Ascending aorta (tissue), 2 donors: ENCODE measurements around the gene CNDP2. TPM values are rescaled to one million over a fixed set of nuclear protein-coding genes. Genes with fewer than 3 reads are reported as not detected.

Source experiments
- DNase-seq, 2 donors: peaks; one replicate each; pipeline ENCODE4 v3.0.0-alpha.2; 2019; ENCODE audit warnings: low spot score in 2 of 2
- H3K27ac ChIP-seq, 2 donors: fragments of 200-600 bp; sonication (generic); one replicate each; pipeline ENCODE4 v1.5.1; 2016 to 2017; ENCODE audit warnings: mild to moderate bottlenecking in 1 of 2
- H3K27me3 ChIP-seq: fragments of 200-600 bp; sonication (generic); one replicate; pipeline ENCODE4 v1.5.1; 2017
- H3K36me3 ChIP-seq, 2 donors: fragments of 200-600 bp; sonication (generic); one replicate each; pipeline ENCODE4 v1.5.1; 2016
- H3K4me1 ChIP-seq, 2 donors: fragments of 200-600 bp; sonication (generic); one replicate each; pipeline ENCODE4 v1.5.1; 2016 to 2017; ENCODE audit warnings: mild to moderate bottlenecking in 1 of 2
- H3K4me3 ChIP-seq, 2 donors: fragments of 200-600 bp; sonication (generic); one replicate each; pipeline ENCODE4 v1.5.1; 2016 to 2017; ENCODE audit warnings: mild to moderate bottlenecking in 1 of 2
- H3K9me3 ChIP-seq, 2 donors: fragments of 200-600 bp; sonication (generic); one replicate each; pipeline ENCODE4 v1.5.1; 2016
- intact Hi-C: fragments of 100-400 bp; cut with DNase I; formaldehyde crosslinking; loops from one replicate; pipeline ENCODE4 v1.15.1; 2023
- total RNA-seq: library from RNA; depleted of rRNA; stranded (reverse); fragments of >200 nt; gene quantifications from one replicate; pipeline ENCODE4 v1.1.0, GENCODE V29; 2016
- TF ChIP-seq, protein P1 (sequence below), 3 experiments: fragments of 200-600 bp in 2 of 3; fragments of 450-650 bp in 1 of 3; sonication (generic) in 2 of 3; IDR thresholded peaks; one replicate each; pipeline ENCODE4 v1.5.1; 2016 to 2019; ENCODE audit warnings: antibody characterized with exemption in 3 of 3, mild to moderate bottlenecking in 1 of 3, moderate library complexity in 1 of 3

Gene CNDP2
- total RNA-seq, 1 donor from 2014 or later: 33.5 TPM

- Histone ChIP-seq H3K27me3 (no peaks in the 10 kb centered on the region), H3K9me3 (no peaks in the 10 kb centered on the region), H3K36me3 (peaks cover 59 to 92% of the 10 kb centered on the region in 2 donors), H3K4me3 (no peak overlapping the region), H3K27ac (no peak overlapping the region), H3K4me1 (no peaks in the 10 kb centered on the region)
- TF ChIP-seq, protein P1, sequence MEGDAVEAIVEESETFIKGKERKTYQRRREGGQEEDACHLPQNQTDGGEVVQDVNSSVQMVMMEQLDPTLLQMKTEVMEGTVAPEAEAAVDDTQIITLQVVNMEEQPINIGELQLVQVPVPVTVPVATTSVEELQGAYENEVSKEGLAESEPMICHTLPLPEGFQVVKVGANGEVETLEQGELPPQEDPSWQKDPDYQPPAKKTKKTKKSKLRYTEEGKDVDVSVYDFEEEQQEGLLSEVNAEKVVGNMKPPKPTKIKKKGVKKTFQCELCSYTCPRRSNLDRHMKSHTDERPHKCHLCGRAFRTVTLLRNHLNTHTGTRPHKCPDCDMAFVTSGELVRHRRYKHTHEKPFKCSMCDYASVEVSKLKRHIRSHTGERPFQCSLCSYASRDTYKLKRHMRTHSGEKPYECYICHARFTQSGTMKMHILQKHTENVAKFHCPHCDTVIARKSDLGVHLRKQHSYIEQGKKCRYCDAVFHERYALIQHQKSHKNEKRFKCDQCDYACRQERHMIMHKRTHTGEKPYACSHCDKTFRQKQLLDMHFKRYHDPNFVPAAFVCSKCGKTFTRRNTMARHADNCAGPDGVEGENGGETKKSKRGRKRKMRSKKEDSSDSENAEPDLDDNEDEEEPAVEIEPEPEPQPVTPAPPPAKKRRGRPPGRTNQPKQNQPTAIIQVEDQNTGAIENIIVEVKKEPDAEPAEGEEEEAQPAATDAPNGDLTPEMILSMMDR (IDR thresholded peaks at IDR 0.05): no peak
- peak in 1 of 2 donors; percentile 53 for DNase-seq
- intact Hi-C loops: no loop called here
Measured at GRCh38 chr18:74514860-74515495, 18.8 kb downstream of the CNDP2 start.

DNA sequence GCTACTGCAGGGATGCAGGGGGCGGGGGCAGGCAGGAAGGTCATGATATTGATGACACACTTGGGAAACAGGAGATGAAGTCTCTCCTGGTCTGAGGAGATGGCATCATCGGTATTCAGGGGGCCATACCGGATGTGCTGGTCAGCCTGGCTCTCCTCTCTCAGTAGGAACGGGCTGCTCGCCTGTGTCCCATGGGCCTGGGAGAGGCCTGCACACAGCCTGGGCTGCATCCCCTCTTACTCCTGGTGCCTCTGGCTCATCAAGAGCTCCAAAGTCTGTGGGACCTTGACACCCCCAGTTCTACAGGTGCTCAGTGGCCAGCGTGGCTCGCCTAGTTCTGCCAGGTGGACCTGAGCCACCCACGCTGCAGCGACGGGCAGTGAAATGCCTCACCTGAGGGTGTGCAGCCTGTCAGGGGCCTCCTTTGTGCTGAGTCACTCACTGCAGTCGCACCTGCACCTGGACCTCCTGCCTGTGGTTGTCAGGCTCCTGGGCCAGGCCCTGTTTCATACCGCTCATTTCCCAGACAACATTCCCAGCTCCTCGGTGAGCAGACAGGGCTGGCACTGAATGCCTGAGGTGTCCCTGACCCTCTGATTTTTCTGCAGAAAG is 19.6 kb downstream of the CNDP2 start:
- H3K36me3 ChIP-seq: peaks cover 59 to 92% of the 10 kb centered on the region in 2 donors
- no peaks in the 10 kb centered on the region for H3K4me1 ChIP-seq
- peak in 1 of 2 donors; percentile 50 for DNase-seq
- TF ChIP-seq, protein P1 (IDR thresholded peaks at IDR 0.05): no peak
- no peak overlapping the region for H3K27ac ChIP-seq
- H3K9me3 ChIP-seq: no peaks in the 10 kb centered on the region
- H3K27me3 ChIP-seq: no peaks in the 10 kb centered on the region
- intact Hi-C loops: no loop called here
- no peak overlapping the region for H3K4me3 ChIP-seq

GRCh38 chr18:74516271-74517235 is 20.4 kb downstream of the CNDP2 start:
- DNase-seq: peak in 1 of 2 donors; percentile 46
- TF ChIP-seq, protein P1 (IDR thresholded peaks at IDR 0.05): no peak
- Histone ChIP-seq H3K27me3 (no peaks in the 10 kb centered on the region), H3K4me3 (no peak overlapping the region), H3K4me1 (no peaks in the 10 kb centered on the region), H3K36me3 (peaks cover 59 to 93% of the 10 kb centered on the region in 2 donors), H3K9me3 (no peaks in the 10 kb centered on the region), H3K27ac (no peak overlapping the region)
- intact Hi-C loops: no loop called here

DNA sequence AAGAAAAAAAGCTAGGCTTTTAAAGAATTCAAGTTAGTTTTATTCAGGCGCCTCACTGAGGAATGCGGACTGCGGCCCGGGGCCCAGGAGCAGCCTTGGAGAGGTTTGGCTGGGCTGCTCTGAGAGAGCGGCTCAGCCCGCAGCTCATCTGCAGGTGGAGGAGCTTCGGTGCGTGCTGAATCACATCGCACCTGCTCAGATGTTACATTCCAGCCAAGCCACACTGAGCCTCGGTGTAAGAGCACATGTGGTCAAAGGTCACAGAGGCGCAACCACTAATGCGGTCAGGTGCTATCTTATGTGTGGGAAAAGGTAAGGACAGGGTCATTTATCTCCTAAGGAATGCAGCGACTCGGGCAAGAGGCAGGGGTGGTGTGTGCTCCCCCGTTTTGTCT is 21.1 kb downstream of the CNDP2 start:
- H3K36me3 ChIP-seq: peaks cover 56 to 88% of the 10 kb centered on the region in 2 donors
- TF ChIP-seq, protein P1 (IDR thresholded peaks at IDR 0.05): no peak
- no peak overlapping the region for H3K27ac ChIP-seq
- intact Hi-C loops: no loop called here
- H3K4me1 ChIP-seq: no peaks in the 10 kb centered on the region
- H3K9me3 ChIP-seq: no peaks in the 10 kb centered on the region
- H3K27me3 ChIP-seq: no peaks in the 10 kb centered on the region
- H3K4me3 ChIP-seq: no peak overlapping the region
- peak in 1 of 2 donors; percentile 24 for DNase-seq

DNA sequence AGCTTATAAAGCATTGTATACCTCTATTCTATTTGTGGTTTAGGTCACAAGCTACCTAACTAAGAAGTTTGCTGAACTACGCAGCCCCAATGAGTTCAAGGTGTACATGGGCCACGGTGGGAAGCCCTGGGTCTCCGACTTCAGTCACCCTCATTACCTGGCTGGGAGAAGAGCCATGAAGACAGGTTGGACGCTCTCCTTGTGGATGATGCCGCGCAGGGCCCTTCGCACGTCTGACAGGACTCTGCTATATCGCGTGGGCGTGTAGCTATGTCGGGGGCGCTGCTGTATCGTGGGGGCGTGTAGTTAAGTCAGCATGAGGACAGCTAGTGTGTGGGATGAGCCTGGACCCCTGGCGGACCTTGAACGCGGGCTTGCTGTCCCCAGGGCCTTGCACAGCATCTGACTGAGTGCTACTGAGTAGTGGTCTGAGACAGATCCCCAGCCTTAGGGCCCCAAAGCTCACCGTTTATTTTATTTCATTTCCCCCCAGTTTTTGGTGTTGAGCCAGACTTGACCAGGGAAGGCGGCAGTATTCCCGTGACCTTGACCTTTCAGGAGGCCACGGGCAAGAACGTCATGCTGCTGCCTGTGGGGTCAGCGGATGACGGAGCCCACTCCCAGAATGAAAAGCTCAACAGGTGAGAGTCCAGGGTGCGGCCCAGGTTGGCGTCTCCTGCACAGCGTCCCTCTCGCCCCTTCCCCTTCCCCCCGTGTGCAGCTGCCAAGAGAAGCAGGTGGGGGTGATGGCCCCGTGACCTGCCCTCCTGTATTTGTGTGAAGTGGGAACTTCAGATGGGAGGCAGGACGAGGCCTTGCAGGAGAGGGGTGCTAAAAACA is 22.5 kb downstream of the CNDP2 start:
- Histone ChIP-seq H3K36me3 (peaks cover 51 to 73% of the 10 kb centered on the region in 2 donors), H3K4me3 (no peak overlapping the region), H3K27ac (no peak overlapping the region), H3K4me1 (no peaks in the 10 kb centered on the region), H3K27me3 (no peaks in the 10 kb centered on the region), H3K9me3 (no peaks in the 10 kb centered on the region)
- DNase-seq: peak in 1 of 2 donors; percentile 47
- TF ChIP-seq, protein P1 (IDR thresholded peaks at IDR 0.05): no peak
- intact Hi-C loops: no loop called here
